ENCODE results near the gene MAP3K2.

GRCh38 chr2:127360242-127360641 lies 27.5 kb downstream of the MAP3K2 start:
- TF ChIP-seq CTCF (IDR thresholded peaks at IDR 0.05): no peak
- no peak for TF ChIP-seq POLR2A (IDR thresholded peaks at IDR 0.05)

All from prostate gland (tissue), 2 donors.